Measurements from ENCODE around the gene CCND1.

CCND1 gene

GRCh38 chr11:69637198-69637940, 3.6 kb upstream of the CCND1 start:
- TF ChIP-seq FOXP2 (optimal IDR thresholded peaks at IDR 0.05; ENCODE audit: borderline replicate concordance, extremely low read depth, extremely low read length, insufficient read depth) = no peak
- no peak for TF ChIP-seq REST (IDR thresholded peaks at IDR 0.05; ENCODE audit: insufficient read depth in 1 of 2, low read depth in 2 of 2, low read length in 2 of 2)
- no peak for TF ChIP-seq SIN3A (IDR thresholded peaks at IDR 0.05; ENCODE audit: borderline replicate concordance, insufficient read depth, low read length)
- no peak for TF ChIP-seq POLR2AphosphoS5 (IDR thresholded peaks at IDR 0.05; ENCODE audit: low read depth, low read length)
- TF ChIP-seq TAF1 (IDR thresholded peaks at IDR 0.05; ENCODE audit: borderline replicate concordance, insufficient read depth, low read length) = no peak

- 0 out of 2 replicates have a peak, but pooled peaks have one; percentile 53 for TF ChIP-seq POLR2AphosphoS5 (IDR thresholded peaks at IDR 0.05; ENCODE audit: low read depth, low read length)
- no peak for TF ChIP-seq FOXP2 (optimal IDR thresholded peaks at IDR 0.05; ENCODE audit: borderline replicate concordance, extremely low read depth, extremely low read length, insufficient read depth)
- TF ChIP-seq TAF1 (IDR thresholded peaks at IDR 0.05; ENCODE audit: borderline replicate concordance, insufficient read depth, low read length) = peak; percentile 48; the same call in 1 of the 2 replicates
- TF ChIP-seq REST (IDR thresholded peaks at IDR 0.05; ENCODE audit: insufficient read depth in 1 of 2, low read depth in 2 of 2, low read length in 2 of 2) = 0 out of 4 replicates have a peak, but pooled peaks of 1 of the 2 experiments have one; percentile 35
- TF ChIP-seq SIN3A (IDR thresholded peaks at IDR 0.05; ENCODE audit: borderline replicate concordance, insufficient read depth, low read length) = no peak
These were observed 2.8 kb upstream of the CCND1 start for GRCh38 chr11:69637941-69638871.

GRCh38 chr11:69638941-69639681, 1.8 kb upstream of the CCND1 start:
- TF ChIP-seq POLR2AphosphoS5 (IDR thresholded peaks at IDR 0.05; ENCODE audit: low read depth, low read length) = peak; percentile 87
- peak in 1 of 2 experiments; percentile 46; a peak in 1 of 4 replicates for TF ChIP-seq REST (IDR thresholded peaks at IDR 0.05; ENCODE audit: insufficient read depth in 1 of 2, low read depth in 2 of 2, low read length in 2 of 2)
- no peak for TF ChIP-seq FOXP2 (optimal IDR thresholded peaks at IDR 0.05; ENCODE audit: borderline replicate concordance, extremely low read depth, extremely low read length, insufficient read depth)
- TF ChIP-seq TAF1 (IDR thresholded peaks at IDR 0.05; ENCODE audit: borderline replicate concordance, insufficient read depth, low read length) = peak; percentile 65

- TF ChIP-seq REST (IDR thresholded peaks at IDR 0.05; ENCODE audit: insufficient read depth in 1 of 2, low read depth in 2 of 2, low read length in 2 of 2) (no peak), POLR2AphosphoS5 (IDR thresholded peaks at IDR 0.05; ENCODE audit: low read depth, low read length) (0 out of 2 replicates have a peak, but pooled peaks have one; percentile 53), SIN3A (IDR thresholded peaks at IDR 0.05; ENCODE audit: borderline replicate concordance, insufficient read depth, low read length) (no peak)
These were observed 1.1 kb upstream of the CCND1 start for GRCh38 chr11:69639831-69640230.

All from PFSK-1 (cell line).